Activated CD4-positive, CD25-positive, alpha-beta regulatory T cell (primary cell): ENCODE data around the gene RTKN2.
"Not testable (repeated sequence)": the region's sequence is repeated elsewhere in the genome, so short reads cannot be mapped to it uniquely, and the experiment has no call there.

Experiments used
- DNase-seq, 4 experiments: peaks; one replicate each; lab custom pipeline; 2025; lab: John Stamatoyannopoulos, UW

The RTKN2 gene

GRCh38 chr10:62268399-62269114 is at the start of gene RTKN2:
TSS of gene RTKN2 (minus strand) at chr10:62268844. CDS start at chr10:62268610, 234 bp downstream.
- peak; percentile 26 to 46 (median 42) for DNase-seq

DNA sequence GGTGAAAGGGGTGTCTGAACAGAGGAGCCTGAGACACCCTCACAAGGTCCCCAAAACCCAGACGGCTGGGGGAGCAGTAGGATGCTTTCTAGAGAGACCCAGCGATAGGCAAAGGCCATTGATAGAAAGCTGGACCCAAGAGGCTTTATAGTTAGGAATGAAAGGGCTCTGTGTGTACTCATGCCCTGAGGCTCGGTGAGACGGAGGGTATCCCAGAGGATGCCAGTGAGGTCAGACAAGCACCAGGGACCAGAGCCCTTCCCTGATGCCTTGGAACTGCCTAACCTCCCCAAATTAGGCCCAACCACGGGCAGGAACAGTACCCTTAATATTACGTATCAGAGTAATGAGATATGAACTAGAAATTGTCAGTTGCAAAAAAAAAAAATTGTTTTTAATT is 48.6 kb upstream of the RTKN2 start:
- no peak for DNase-seq

- no peak for DNase-seq
These were observed 40.6 kb upstream of the RTKN2 start for GRCh38 chr10:62309254-62309653.

GRCh38 chr10:62308101-62308500 is 39.5 kb upstream of the RTKN2 start:
- no peak for DNase-seq

DNA sequence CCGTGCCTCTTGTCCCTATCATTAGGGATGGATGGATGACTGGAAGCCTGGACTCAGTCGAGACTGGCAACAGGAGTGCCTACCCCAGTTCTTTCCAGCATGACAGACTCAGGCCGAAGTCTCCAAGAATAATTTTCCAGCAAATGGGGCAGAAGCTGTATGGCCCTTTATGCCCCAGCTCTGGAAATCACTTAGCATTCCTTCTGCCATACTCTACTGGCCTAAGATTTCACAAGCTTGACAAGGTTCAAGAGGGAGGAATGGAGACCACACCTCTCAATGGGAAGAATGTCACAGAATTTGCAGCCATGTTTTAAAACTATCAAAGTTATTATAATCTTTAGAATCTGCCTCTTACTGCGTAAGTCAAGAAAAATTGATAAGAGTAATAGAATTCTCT is 39.0 kb upstream of the RTKN2 start:
- DNase-seq = no peak

DNA sequence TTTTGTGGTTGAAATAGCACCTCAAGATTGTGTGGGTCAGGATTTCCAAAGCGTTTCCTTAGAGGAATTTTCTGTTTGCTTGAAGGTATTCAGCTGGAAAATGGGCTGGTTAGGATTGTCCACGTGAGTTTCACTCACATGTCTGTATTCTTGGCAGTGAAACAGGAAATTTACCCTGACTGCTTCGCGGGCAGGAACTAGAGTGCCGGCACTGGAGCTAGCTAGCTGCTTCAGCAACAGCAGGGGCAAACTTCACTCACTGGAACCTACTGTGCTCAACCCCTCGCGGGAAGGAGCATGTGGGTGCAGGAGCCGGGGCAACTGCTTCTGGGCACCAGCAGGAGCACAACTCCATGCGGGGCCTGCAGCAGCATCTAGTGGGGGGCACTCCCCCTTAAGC is 38.0 kb upstream of the RTKN2 start:
- no peak for DNase-seq

DNA sequence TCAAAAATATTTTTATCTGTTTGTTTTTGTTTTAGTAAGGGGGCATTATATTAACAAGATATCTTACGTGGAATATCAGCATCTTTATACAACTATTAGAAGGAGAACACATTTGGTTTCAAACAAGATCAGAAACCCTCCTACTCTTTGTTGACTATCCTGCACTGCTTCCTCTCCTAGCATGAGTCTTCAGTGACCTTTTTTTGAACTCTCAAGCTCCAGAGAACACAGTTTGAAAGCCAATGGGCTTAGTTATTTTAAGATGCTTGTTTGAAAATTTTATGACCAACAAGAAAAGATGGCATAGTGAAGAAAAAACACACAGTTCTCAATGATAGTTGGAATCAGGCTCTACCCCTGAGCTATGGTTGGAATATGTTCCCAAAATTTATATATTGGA is 37.2 kb upstream of the RTKN2 start:
- no peak for DNase-seq

GRCh38 chr10:62303922-62304321 is 35.3 kb upstream of the RTKN2 start:
- no peak for DNase-seq

GRCh38 chr10:62302760-62303159 is 34.1 kb upstream of the RTKN2 start:
- no peak for DNase-seq

- no peak for DNase-seq
These were observed 29.2 kb upstream of the RTKN2 start for GRCh38 chr10:62297857-62298256.

DNA sequence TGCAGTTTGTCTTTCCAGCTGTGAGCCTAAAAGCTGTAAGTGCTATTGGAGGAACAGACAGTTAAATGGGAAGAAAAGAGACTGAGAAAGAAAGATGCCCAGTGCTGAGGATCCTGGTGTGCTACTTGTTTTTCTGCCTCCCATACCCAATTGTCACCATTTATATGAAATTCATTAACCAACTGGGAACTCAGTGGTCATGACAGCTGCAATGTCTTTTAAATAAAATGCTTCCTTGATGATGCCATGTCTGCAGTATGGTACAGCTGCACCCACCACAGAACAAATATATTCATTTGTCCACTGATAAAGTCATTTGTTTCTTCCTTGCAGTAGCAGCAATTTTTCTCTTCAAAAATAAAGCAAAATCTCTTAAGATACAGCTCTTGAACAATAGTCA is 15.6 kb upstream of the RTKN2 start:
- no peak for DNase-seq

DNA sequence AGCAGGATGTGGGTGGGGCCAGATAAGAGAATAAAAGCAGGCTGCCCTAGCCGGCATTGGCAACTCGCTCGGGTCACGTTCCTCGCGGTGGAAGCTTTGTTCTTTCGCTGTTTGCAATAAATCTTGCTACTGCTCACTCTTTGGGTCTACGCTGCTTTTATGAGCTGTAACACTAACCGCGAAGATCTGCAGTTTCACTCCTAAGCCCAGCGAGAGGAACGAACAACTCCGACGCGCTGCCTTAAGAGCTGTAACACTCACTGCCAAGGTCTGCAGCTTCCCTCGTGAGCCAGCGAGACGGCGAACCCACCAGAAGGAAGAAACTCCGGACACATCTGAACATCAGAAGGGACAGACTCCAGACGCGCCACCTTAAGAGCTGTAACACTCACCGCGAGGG is 12.7 kb upstream of the RTKN2 start:
- DNase-seq = not testable (repeated sequence)

DNA sequence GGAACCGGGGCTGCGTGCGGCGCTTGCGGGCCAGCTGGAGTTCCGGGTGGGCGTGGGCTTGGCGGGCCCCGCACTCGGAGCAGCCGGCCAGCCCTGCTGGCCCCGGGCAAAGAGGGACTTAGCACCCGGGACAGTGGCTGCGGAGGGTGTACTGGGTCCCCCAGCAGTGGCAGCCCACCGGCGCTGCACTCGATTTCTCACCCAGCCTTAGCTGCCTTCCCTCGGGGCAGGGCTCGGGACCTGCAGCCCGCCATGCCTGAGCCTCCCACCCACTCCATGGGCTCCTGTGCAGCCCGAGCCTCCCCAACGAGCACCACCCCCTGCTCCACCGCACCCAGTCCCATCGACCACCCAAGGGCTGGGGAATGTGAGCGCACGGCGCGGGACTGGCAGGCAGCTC is 11.7 kb upstream of the RTKN2 start:
- not testable (repeated sequence) for DNase-seq

DNA sequence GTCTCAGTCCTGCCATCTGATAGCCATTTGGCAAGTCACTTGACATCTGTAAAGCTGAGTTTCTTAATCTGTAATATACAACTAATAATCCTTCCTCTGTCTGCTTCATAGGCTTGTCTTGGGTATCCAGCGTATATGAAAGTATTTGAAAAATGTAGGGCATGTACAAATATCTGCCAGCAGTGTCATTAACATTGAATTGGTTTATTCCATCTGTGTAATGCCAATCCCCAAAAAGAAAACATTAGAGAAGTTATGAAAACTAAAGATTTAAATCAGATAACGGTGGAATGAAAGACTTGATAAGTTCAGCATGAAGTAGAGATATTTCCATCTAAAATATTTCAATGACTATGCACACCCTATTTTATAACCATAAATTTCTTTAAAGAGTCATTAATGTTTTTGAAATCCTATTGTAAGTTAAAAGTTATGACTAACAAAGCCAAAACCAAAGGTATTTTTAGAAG is 9.8 kb upstream of the RTKN2 start:
- no peak for DNase-seq

DNA sequence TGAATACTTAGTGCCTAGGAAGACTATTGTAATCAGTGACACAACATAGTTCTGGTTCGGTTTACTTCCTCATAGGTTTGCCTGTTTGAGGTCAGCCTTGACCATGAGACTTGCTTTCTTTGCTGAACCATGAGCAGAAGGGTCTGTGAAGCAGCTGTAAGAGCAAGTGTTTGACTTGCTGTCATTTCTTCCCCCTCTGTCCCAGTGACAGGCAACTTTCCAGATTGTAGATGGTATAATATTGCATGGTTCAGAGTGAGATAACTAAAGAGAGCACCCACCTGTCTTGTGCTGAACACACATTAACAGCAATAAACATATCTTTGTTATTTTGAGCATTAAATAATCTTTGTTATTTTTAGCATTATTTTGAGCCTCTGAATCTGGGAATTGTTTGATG is 9.3 kb upstream of the RTKN2 start:
- DNase-seq = no peak

DNA sequence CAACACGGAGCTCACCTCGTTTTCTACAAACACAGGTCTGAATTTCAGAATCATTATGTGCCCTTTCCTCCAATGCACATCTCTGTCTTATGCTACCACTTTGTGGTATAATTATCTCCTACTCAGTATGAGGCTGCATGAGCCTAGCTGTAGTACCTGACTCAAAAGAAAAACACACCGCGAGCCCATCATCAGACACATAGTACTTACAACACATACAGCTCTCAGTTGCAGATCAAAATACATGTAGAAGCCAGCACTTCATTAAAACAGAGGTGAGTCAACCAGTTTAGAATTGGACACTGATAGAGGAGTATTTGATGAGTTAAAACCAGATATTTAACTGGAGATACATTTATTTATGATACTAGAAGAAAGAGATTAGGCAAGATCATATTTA is 1.4 kb upstream of the RTKN2 start:
- DNase-seq = no peak

DNA sequence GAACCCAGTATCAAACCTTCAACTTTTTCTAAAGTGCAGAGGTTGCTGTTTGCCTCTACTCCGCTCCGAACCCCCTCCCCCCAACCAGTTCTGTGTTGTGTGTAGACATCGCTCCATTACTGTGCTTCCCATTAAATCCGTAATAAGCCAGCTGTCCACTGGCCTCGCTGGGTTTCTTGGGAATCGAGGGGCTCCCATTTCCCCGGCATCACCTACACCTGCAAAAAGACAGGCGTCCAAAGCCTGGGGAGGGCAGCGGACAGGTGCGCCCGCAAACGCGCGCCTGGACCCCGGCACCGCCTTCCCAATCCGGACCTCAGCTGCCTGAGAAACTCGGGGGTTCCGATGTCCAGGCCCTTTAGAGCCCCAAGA is 631 bp downstream of the RTKN2 start:
- DNase-seq = no peak

DNA sequence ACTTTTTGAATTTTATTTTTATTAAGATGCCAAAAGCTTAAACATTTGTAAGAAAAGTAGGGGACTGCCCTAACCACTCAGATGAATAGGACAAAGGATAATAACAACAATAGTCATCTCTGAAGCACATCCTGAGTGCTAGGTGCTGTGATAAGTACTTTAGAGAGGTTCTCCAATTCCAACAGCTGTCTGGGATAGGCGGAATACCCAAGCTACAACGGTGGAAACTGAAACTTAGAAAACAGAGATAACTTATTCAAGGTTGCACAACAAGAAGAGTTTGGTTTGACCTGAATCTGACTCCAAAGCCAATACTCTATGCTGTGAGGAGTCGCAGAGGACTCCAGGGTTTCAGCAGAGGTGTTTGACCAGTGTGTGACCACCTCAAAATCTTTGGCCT is 2.0 kb downstream of the RTKN2 start:
- DNase-seq = no peak

DNA sequence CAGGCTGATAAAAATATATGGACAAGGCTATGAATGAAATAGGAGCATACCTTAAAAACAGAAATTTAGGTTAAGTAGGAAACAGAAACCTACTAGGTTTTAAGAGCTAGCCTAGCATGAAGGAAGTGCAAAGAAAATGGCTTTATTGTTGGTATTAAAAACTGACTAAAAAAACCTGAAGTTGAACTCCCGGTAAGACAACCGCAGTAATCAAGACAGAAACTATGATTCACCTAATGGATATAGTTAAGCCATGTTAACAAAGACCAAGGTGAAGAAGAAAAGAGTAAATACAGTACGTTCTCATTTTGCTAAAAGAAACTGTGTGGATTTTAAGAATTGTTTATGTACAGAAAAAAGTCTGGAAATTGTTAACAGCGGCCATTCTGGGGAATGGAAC is 2.5 kb downstream of the RTKN2 start:
- no peak for DNase-seq

DNA sequence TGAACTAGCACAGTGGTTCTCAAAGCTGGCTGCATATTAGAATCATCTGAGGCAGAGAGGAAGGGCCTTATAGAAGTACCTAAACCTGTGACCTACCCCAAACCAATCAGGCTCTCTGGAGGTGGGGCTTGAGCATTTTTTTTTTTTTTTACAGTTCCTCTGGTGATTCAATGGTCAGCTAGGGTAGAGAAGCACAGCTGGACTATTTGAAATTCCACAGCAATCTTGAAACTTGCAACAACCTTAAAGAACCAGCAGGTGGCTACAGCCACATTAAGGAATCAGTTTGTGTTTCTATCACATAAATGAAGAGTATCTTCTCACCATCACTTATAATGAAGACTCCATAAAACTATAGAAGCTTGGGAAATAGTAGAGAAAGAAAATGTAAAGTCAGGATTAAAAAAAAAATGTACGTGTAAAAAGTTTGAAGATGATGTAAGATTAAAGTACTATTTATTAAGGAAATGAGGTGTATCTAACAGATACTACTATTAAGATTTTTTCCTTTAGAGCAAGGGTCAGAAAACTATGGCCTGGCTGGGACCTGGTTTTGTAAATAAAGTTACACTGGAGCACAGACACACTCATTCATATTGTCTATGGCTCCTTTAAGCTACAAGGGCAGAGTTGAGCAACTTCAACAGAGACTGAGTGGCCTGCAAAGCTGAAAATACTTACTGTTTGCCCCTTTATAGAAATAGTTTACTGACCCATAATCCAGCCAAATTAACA is 3.8 kb downstream of the RTKN2 start:
- no peak for DNase-seq

- no peak for DNase-seq
These were observed 4.5 kb downstream of the RTKN2 start for GRCh38 chr10:62264126-62264525.

DNA sequence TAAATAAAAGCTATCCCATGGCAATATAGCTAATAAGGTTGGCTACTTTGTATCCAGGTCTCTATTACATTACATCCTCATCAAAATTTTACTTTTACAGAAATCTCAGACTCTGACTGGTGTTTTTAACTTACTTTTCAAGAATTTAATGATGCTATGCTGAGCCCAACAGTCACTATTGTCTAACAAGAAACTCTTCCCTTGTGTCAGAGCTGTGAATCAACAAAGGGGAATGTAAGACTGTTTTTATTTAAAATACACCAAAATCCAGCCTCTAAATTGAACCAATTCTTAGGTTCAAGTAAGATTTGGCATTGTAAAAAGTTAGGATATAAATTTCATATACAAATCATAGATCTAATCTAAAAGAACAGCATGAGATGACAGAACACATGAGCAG is 7.0 kb downstream of the RTKN2 start:
- DNase-seq = no peak

DNA sequence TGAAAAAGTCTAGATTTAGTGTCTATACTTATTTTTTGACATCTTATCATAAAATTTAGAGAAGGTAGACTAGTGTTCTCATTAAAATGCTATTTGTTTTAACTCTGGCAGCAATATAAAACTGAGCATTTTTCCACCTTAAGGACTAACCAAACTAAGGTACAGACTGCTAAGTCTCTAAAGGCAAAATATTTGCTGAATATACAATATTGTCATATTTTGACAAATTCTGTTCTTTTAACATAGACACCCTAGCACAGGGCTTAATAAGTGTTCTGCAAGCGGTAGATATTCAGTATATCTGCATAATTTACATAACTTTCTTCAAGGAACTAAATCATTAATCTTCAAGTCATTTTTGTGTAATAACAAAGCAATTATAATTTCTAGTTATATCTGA is 8.6 kb downstream of the RTKN2 start:
- no peak for DNase-seq

- no peak for DNase-seq
These were observed 9.2 kb downstream of the RTKN2 start for GRCh38 chr10:62259456-62259855.
